ENCODE data around the gene IP6K2. TPM values are rescaled to one million over a fixed set of nuclear protein-coding genes. Genes with fewer than 3 reads are reported as not detected.
A peak's percentile ranks its signal among the peaks of the same experiment; 100 is the strongest.

The IP6K2 gene
- total and polyA plus RNA-seq, 2 of the 13 experiments (the other 11 are each of a cell fraction or from before 2014, with no cell fraction given): 85.5 to 112 TPM

- TF ChIP-seq ZNF407 (CRISPR knock-in tag; IDR thresholded peaks at IDR 0.05; ENCODE audit: not compliant biosample characterization): no peak
- TF ChIP-seq SRSF4 (IDR thresholded peaks at IDR 0.05; ENCODE audit: low read depth, low read length, poor library complexity, severe bottlenecking): no peak
- TF ChIP-seq KLF6 (CRISPR knock-in tag; IDR thresholded peaks at IDR 0.05): peak; percentile 55; the same call in 1 of the 2 replicates
- TF ChIP-seq SPEN (CRISPR knock-in tag; IDR thresholded peaks at IDR 0.05; ENCODE audit: low read depth): 0 out of 2 replicates have a peak, but pooled peaks have one; percentile 25
- TF ChIP-seq HMGXB4 (CRISPR knock-in tag; IDR thresholded peaks at IDR 0.05; ENCODE audit: borderline replicate concordance in 1 of 2, low read depth in 1 of 2): peak; percentile 16 to 74; a peak in 2 of 4 replicates
- 0 out of 2 replicates have a peak, but pooled peaks have one; percentile 26 for TF ChIP-seq PCBP1 (IDR thresholded peaks at IDR 0.05; ENCODE audit: borderline replicate concordance, low read depth, low read length)
- TF ChIP-seq AGO2 (optimal IDR thresholded peaks at IDR 0.05; ENCODE audit: low read depth, low read length): peak; percentile 31
- TF ChIP-seq NONO (IDR thresholded peaks at IDR 0.05): no peak
- peak; percentile 71 for TF ChIP-seq NONO (CRISPR knock-in tag; conservative IDR thresholded peaks at IDR 0.05)
- peak; percentile 77 for TF ChIP-seq KMT2B (CRISPR knock-in tag; IDR thresholded peaks at IDR 0.05)
- peak; percentile 88; the same call in 1 of the 2 replicates for TF ChIP-seq SAP130 (CRISPR knock-in tag; IDR thresholded peaks at IDR 0.05; ENCODE audit: low read depth)
- no peak for TF ChIP-seq ZFP36L2 (CRISPR knock-in tag; IDR thresholded peaks at IDR 0.05)
- peak; percentile 77 for TF ChIP-seq RFX1 (IDR thresholded peaks at IDR 0.05)
- peak; percentile 98 for TF ChIP-seq RFXANK (CRISPR knock-in tag; IDR thresholded peaks at IDR 0.05)
Observed at GRCh38 chr3:48716982-48717746, at the start of gene IP6K2 (continued).

All from HepG2 (cell line).